ENCODE results near the gene DDX60.

Gene DDX60

DNA sequence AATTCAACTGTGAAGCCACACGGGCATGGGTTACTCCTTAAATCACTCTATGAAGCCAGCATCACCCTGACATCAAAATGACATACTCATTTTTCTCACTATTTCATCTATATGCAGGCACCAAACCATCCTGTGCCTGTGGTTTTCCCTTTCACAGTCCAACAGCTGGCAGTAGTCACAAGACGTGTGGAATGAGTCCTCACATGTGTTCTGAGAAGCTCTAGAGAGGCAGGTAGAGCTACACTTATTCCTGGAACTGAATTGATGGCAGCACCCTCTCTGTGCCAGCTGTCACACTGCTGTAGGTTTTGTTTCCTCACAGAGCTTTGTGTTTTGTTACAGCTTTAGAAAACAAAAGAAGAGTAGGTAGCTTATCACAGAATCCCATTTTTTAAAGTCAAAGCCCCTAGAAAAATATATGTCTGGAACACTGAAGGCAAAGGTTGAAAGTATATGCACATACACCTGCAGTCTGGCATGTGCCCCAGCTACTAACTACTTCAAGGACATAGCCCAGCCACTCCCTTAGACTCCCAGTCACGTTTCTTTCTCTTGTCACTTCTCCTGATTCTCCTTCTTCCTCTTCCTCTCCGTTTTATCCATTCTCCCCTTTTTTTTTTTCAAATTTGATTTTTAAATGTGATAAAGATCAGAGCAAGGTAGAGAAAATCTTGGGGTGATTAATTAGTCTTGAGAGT is 119.1 kb downstream of the DDX60 start:
- DNase-seq, result no peak

DNA sequence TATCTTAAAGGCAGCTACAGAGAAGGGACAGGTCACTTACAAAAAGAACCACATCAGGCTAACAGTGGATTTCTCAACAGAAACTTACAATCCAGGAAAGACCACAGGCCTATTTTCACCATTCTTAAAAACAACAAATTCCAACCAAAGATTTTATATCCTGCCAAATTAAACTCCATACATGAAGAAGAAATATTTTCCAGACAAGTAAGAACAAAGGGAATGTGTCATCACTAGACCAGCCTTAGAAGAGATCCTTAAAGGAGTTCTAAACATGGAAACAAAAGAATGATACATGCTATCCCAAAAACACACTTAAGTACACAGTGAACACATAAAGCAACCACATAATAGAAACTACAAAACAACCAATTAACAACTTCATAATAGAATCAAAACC is 120.6 kb downstream of the DDX60 start:
- no peak for DNase-seq

DNA sequence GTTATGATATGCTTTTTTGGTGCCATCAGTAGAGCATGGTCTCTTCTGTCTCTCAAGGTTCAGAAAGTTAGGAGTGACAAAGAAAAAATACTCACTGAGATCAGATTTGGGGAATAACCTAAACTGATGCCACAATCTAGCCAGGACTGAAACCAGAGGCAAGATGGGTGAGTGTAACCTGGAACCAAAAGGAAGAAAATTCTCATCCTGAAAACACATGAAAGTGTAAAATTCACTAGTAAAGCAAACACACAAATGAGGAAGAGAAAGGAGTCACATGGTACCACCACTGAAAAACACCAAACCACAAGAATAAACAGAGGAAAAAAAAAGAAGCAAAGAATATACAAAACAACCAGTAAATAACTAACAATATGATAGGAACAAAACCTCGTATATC is 129.8 kb downstream of the DDX60 start:
- DNase-seq, result no peak

DNA sequence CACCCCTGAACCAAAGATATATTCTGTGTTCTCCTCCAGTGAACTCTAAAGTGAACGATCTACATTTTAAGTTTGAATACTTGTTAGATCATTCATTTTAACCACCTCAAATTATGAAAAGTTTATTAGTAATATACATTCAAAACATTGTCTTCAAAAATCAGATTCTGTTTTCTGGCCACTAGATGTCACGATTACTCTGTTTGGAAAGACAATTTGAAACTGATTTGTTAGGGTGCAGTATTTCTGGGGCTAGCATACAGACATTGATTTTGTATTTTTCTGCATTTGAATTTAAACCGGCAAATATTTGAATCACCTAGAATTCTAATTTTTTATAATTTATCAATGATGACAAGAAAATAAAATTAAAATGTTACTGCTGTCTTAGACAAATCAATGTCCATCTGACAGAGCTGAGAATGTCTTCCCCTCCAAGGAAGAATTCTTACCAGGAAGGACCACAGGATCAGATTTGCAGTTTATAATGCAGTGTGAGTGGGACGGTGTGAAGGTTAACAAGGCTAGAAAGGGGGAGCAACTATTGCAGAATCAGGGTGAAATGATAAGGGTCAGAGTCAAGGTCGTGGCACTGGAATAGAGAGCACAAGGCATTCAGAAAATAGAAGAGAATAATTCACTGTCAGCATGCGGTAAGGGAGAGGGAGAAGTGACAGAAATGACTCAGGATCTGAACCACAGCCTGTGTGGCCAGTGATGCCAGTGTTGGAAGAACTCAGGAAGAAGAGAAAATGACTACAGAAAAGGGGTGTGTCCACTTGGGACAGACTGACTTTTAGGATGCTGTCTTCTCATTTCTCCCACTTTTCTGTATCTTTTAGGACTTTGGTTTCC is 134.6 kb downstream of the DDX60 start:
- no peak for DNase-seq

DNA sequence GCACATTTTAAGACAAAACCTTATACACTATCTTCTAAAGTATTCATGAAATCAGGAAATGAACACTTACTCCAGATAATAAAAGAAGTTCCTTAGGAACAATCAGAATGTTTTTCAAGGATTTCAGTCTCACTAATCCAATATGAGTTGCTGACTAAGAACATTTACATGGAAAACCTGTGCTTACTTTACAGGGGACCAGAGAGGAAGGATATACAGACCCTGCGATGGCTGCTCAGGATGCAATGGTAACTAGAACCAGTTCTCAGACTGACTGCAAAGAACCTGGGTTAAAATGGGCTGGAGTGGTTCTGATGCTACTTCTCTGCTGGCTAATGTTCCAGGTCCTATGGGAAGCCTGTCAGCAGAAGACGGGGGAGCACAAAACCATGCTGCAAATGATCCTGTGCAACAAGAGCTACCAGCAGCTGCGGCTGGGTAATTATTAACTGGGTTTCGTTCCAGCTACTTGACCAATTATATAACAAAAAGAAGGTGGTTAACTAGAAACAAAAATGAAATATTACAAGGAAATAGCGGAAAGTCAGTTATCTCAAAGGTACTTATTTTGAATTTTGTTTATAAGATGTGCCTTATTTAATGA is 140.9 kb downstream of the DDX60 start:
- no peak for DNase-seq

DNA sequence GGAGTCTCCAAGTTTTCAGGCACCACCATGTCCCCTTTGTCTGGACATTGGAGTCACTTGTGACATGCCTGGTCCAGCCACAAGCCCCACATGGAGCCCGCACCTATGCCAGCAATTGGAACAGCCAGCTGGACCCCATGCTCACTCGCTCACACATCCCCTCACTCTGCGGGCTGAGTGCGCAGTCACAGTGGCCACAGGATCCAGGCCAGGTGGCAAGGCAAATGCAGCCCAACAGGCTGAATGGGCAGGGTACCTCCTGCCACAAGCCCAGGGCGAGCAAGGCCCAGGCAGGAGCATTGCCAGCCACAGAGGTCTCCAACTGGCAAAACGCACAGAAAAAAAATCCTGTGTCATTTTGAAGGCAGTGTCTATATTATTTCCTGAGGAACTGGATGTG is 144.2 kb downstream of the DDX60 start:
- no peak for DNase-seq

DNA sequence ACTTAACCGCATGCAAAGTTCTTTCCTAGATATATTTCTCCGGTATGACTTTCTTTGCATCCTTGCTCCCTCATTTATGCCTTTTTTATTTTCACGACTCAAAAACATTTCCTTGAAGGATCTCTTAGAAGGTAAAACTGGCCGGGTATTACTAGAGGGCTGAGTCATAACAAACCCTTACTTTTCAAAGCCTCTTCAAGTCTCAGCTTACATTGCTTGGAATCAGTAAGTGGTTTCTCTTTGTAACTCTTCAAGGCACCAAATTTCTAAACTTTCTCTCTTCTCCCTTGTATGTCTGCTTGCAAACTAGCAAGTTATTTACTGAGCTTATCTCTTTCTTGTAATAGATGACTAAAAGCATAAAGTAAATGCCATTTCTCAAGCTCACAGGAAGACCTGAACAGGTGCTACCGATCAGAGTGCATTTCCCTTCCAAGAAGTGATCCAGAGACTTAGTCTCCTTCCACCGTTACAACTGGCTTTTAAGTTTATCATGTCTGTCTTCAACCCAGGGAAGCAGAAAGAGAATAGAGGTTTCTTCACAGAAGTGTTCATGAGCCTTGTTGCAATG is 150.8 kb downstream of the DDX60 start:
- DNase-seq, result no peak

Data from activated effector memory CD4-positive, alpha-beta T cell treated with Interleukin-2 at 50 U/mL for 16 hours (primary cell).